IMR-90 (cell line): ENCODE data around the gene TNFRSF1A. TPM values are rescaled to one million over a fixed set of nuclear protein-coding genes. Genes with fewer than 3 reads are reported as not detected.

Experiments
- ATAC-seq: fragments of 200-7000 bp; cut with Tn5 transposase; 2 replicates; pipeline ENCODE4 v1.9.1; 2020; ENCODE audit warnings: low read depth, mild to moderate bottlenecking, moderate library complexity
- BruUV-seq: library from RNA; stranded (reverse); fragments of 400-500 nt; replicated peaks from 2 replicates; lab custom pipeline; 2021; lab: Mats Ljungman, UMichigan
- CTCF ChIA-PET: fragments of 300-600 bp; formaldehyde crosslinking; extraction: SDS; loops from one replicate; lab custom pipeline; 2021; ENCODE audit warnings: antibody characterized with exemption; lab: Yijun Ruan, JAX
- POLR2A ChIA-PET: fragments of 300-600 bp; sonication (Branson Sonifier 250); formaldehyde crosslinking; loops from one replicate; lab custom pipeline; 2022; ENCODE audit warnings: antibody characterized with exemption; ENCODE audit not compliant: unreplicated experiment; lab: Charles Lee
- DNase-seq: peaks from one replicate; pipeline ENCODE4 v3.0.0; 2013
- H2AFZ ChIP-seq: replicated peaks from 2 replicates; pipeline ENCODE3; 2013; ENCODE audit warnings: low read length, mild to moderate bottlenecking; ENCODE audit not compliant: poor library complexity
- H2AK5ac ChIP-seq: 2 replicates; pipeline ENCODE4 v1.6.1; 2013; ENCODE audit warnings: low read depth, low read length, inconsistent platforms
- H2AK9ac ChIP-seq: replicated peaks from 2 replicates; pipeline ENCODE3; 2013; ENCODE audit warnings: mild to moderate bottlenecking, low read depth, low read length, moderate library complexity; ENCODE audit not compliant: poor library complexity
- H2BK120ac ChIP-seq: 2 replicates; pipeline ENCODE4 v1.6.1; 2013; ENCODE audit warnings: low read depth, low read length, inconsistent platforms
- H2BK15ac ChIP-seq: 3 replicates; pipeline ENCODE4 v1.6.1; 2013; ENCODE audit warnings: low read depth, low read length, inconsistent platforms
- H2BK20ac ChIP-seq: 2 replicates; pipeline ENCODE4 v1.6.1; 2013; ENCODE audit warnings: low read depth, mild to moderate bottlenecking, inconsistent platforms, low read length, moderate library complexity
- H2BK5ac ChIP-seq: 2 replicates; pipeline ENCODE4 v1.6.1; 2013; ENCODE audit warnings: mild to moderate bottlenecking, low read depth, low read length, inconsistent platforms; ENCODE audit not compliant: poor library complexity, severe bottlenecking
- H3K14ac ChIP-seq: replicated peaks from 2 replicates; pipeline ENCODE4 v1.6.1; 2013; ENCODE audit warnings: low read depth, low read length, inconsistent platforms
- H3K18ac ChIP-seq: 2 replicates; pipeline ENCODE4 v1.6.1; 2013; ENCODE audit warnings: low read depth, low read length, control low read depth
- H3K23ac ChIP-seq: 2 replicates; pipeline ENCODE4 v1.6.1; 2013; ENCODE audit warnings: low read depth, low read length, inconsistent platforms
- H3K27ac ChIP-seq: 2 replicates; pipeline ENCODE4 v1.5.1; 2013; ENCODE audit warnings: mild to moderate bottlenecking, control low read depth, low read length; ENCODE audit not compliant: insufficient read depth
- H3K27me3 ChIP-seq: 2 replicates; pipeline ENCODE4 v1.6.1; 2013; ENCODE audit warnings: low read length; ENCODE audit not compliant: control insufficient read depth, insufficient read depth
- H3K36me3 ChIP-seq: 2 replicates; pipeline ENCODE4 v1.6.1; 2013; ENCODE audit warnings: low read length, mixed read lengths; ENCODE audit not compliant: control insufficient read depth, insufficient read depth
- H3K4ac ChIP-seq: 2 replicates; pipeline ENCODE4 v1.6.1; 2013; ENCODE audit warnings: low read depth, low read length, inconsistent platforms
- H3K4me1 ChIP-seq: 2 replicates; pipeline ENCODE4 v1.6.1; 2013; ENCODE audit warnings: low read length, mixed read lengths; ENCODE audit not compliant: control insufficient read depth, insufficient read depth
- H3K4me2 ChIP-seq: 2 replicates; pipeline ENCODE4 v1.6.1; 2013; ENCODE audit warnings: low read depth, mild to moderate bottlenecking, control low read depth, low read length, moderate library complexity
- H3K4me3 ChIP-seq: 2 replicates; pipeline ENCODE4 v1.5.1; 2013; ENCODE audit warnings: low read depth, mild to moderate bottlenecking, control low read depth, low read length, moderate library complexity; ENCODE audit not compliant: insufficient read depth
- H3K56ac ChIP-seq: 2 replicates; pipeline ENCODE4 v1.6.1; 2013; ENCODE audit warnings: low read length, inconsistent platforms; ENCODE audit not compliant: insufficient read depth; ENCODE audit errors: extremely low read depth
- H3K79me1 ChIP-seq, 2 experiments: 2 replicates each; pipeline ENCODE4 v1.6.1; 2013; ENCODE audit warnings: low read length in 2 of 2, inconsistent platforms in 1 of 2, low read depth in 1 of 2
- H3K9ac ChIP-seq: 2 replicates; pipeline ENCODE4 v1.6.1; 2013; ENCODE audit warnings: low read depth, low read length, control low read depth
- H3K9me1 ChIP-seq: 2 replicates; pipeline ENCODE4 v1.6.1; 2013; ENCODE audit warnings: low read length, inconsistent platforms; ENCODE audit not compliant: insufficient read depth
- H3K9me3 ChIP-seq: 2 replicates; pipeline ENCODE4 v1.6.1; 2013; ENCODE audit warnings: low read length; ENCODE audit not compliant: control insufficient read depth, insufficient read depth
- H4K20me1 ChIP-seq: 2 replicates; pipeline ENCODE4 v1.6.1; 2013; ENCODE audit warnings: low read length, inconsistent platforms; ENCODE audit not compliant: insufficient read depth
- H4K5ac ChIP-seq: 2 replicates; pipeline ENCODE4 v1.6.1; 2013; ENCODE audit warnings: mild to moderate bottlenecking, low read depth, low read length, control low read depth
- H4K8ac ChIP-seq, 2 experiments: 2 replicates each; pipeline ENCODE4 v1.6.1; 2013; ENCODE audit warnings: low read depth in 2 of 2, low read length in 2 of 2, control low read depth in 1 of 2, inconsistent platforms in 1 of 2
- H4K91ac ChIP-seq: 2 replicates; pipeline ENCODE4 v1.6.1; 2013; ENCODE audit warnings: low read depth, low read length, inconsistent platforms; ENCODE audit not compliant: insufficient read depth
- BHLHE40 ChIP-seq: fragments of 150-350 bp; IDR thresholded peaks from 2 replicates; pipeline ENCODE4 v1.6.1; 2016; ENCODE audit warnings: mild to moderate bottlenecking, low read depth, low read length
- CEBPB ChIP-seq: IDR thresholded peaks from 2 replicates; pipeline ENCODE4 v1.6.1; 2012; ENCODE audit warnings: low read depth, low read length, improper control_type of control experiment
- CHD1 ChIP-seq: IDR thresholded peaks from 2 replicates; pipeline ENCODE4 v1.6.1; 2012; ENCODE audit warnings: low read depth, low read length, improper control_type of control experiment
- FOS ChIP-seq: fragments of 150-350 bp; IDR thresholded peaks from 2 replicates; pipeline ENCODE4 v1.6.1; 2016; ENCODE audit warnings: low read depth, low read length
- MAZ ChIP-seq: IDR thresholded peaks from 2 replicates; pipeline ENCODE4 v1.6.1; 2012; ENCODE audit warnings: low read depth, mild to moderate bottlenecking, low read length, improper control_type of control experiment, moderate library complexity, borderline replicate concordance
- MXI1 ChIP-seq: IDR thresholded peaks from 2 replicates; pipeline ENCODE4 v1.6.1; 2012; ENCODE audit warnings: low read depth, mild to moderate bottlenecking, low read length, moderate library complexity, borderline replicate concordance
- NFE2L2 ChIP-seq: fragments of 150-350 bp; IDR thresholded peaks from 2 replicates; pipeline ENCODE4 v1.6.1; 2016; ENCODE audit warnings: low read depth, mild to moderate bottlenecking, low read length
- POLR2A ChIP-seq: IDR thresholded peaks from 2 replicates; pipeline ENCODE4 v1.6.1; 2012; ENCODE audit warnings: mild to moderate bottlenecking, low read depth, low read length
- RCOR1 ChIP-seq: IDR thresholded peaks from 2 replicates; pipeline ENCODE4 v1.6.1; 2012; ENCODE audit warnings: mild to moderate bottlenecking, low read length, improper control_type of control experiment; ENCODE audit not compliant: insufficient replicate concordance
- RFX5 ChIP-seq: IDR thresholded peaks from 2 replicates; pipeline ENCODE4 v1.8.0; 2012; ENCODE audit warnings: low read depth, mild to moderate bottlenecking, low read length, moderate library complexity
- SMC3 ChIP-seq: fragments of 150-350 bp; IDR thresholded peaks from 2 replicates; pipeline ENCODE4 v1.6.1; 2016; ENCODE audit warnings: low read depth, mild to moderate bottlenecking, antibody characterized with exemption, low read length, moderate library complexity
- WGBS, 2 experiments: methylation state at CpG; one replicate each; pipeline versions ENCODE4 v1.1.5 to v1.1.7; 2013; ENCODE audit warnings: missing lambda C conversion rate in 2 of 2; ENCODE audit not compliant: insufficient read length in 1 of 2; ENCODE audit errors: extremely low coverage in 2 of 2; 5-methylcytosine and 5-hydroxymethylcytosine counted together
- dilution Hi-C: fragments of 300-500 bp; cut with HindIII; formaldehyde crosslinking; loops from one replicate; pipeline ENCODE4 v1.14.3; 2018; ENCODE audit warnings: low sequenced_read_pairs; ENCODE audit not compliant: unreplicated experiment
- in situ Hi-C: fragments of 300-500 bp; cut with MboI; formaldehyde crosslinking; loops from 3 replicates; pipeline ENCODE4 v1.14.3; 2019; ENCODE audit warnings: low sequenced_read_pairs, inconsistent platforms, mixed read lengths
- intact Hi-C: fragments of 100-400 bp; cut with micrococcal nuclease; formaldehyde crosslinking; loops from 2 replicates; pipeline ENCODE4 v1.10.0; 2022
- polyA plus RNA-seq, 3 experiments: library from polyadenylated mRNA; depleted of rRNA; stranded (reverse); fragments of >200 nt; gene quantifications; 2 replicates each; pipeline ENCODE4 v1.2.3, GENCODE V29; 2012; ENCODE audit warnings: low replicate concordance in 1 of 3
- total RNA-seq: library from RNA; depleted of rRNA; stranded (reverse); fragments of >200 nt; gene quantifications from 2 replicates; pipeline ENCODE4 v1.2.3, GENCODE V29; 2012
- TF ChIP-seq, protein P1 (sequence below): fragments of 150-350 bp; IDR thresholded peaks from 2 replicates; pipeline ENCODE4 v1.6.1; 2016; ENCODE audit warnings: low read depth, mild to moderate bottlenecking, low read length, moderate library complexity, borderline replicate concordance
- TF ChIP-seq, protein P2 (sequence below): fragments of 150-350 bp; IDR thresholded peaks from 2 replicates; pipeline ENCODE4 v1.6.1; 2017; ENCODE audit warnings: mild to moderate bottlenecking, antibody characterized with exemption, low read length, low read depth
- TF ChIP-seq, protein P3 (sequence below): conservative IDR thresholded peaks from 2 replicates; pipeline ENCODE4 v1.5.1; 2012; ENCODE audit warnings: mild to moderate bottlenecking, low read depth, low read length, improper control_type of control experiment

Gene TNFRSF1A
- total and polyA plus RNA-seq, 2 of the 4 experiments (the other 2 are of a cell fraction), result 79.6 to 136 TPM

DNA sequence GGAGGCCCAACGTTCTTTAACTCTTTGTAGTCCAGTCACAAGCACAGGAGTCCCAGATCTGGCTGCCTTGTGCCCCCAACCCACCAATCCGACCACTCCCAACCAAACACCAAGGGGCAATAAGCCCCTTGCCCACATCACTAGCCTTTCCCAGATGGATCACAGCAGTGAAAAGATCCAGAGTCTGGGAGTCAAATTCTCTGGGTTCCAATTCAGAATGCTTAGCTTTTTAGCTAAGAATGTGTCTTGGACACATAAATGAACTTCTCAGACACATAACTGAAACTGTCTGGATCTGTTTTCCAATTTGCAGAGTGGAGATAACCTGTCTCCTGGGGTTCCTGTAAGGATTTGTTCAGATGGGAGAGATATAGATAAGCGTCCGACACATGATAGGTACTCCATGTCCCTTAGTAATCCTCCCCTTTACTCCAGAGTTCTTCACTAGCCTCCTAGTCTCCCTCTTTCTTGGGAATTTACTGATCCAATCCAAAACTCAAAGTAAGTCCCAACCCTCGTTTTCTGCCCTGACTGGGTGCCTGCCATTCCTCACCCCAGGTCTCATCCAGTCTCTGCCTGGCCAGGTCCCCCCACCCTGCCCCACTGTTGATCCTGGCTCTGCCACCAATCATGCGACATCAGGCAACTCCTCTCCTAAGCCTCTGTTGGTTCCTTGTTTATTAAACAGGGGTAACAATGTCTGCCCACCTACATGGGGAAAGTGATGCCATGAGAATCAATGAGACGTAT is 439 bp upstream of the TNFRSF1A start:
- Histone ChIP-seq H3K9me1 (peaks cover 50% of the 10 kb centered on the region), H2BK5ac (peak overlapping the region; percentile 87), H4K8ac (peak overlapping the region; percentile 94 to 99), H3K9ac (peak overlapping the region; percentile 99; the same call in 1 of the 2 replicates), H2BK20ac (peak overlapping the region; percentile 98), H3K18ac (peak overlapping the region; percentile 63), H3K4ac (peak overlapping the region; percentile 97), H3K4me1 (peaks cover 39% of the 10 kb centered on the region), H3K23ac (peak overlapping the region; percentile 89), H3K56ac (peak overlapping the region; percentile 90), H3K27ac (peak overlapping the region; percentile 98), H3K79me1 (peaks cover 6 to 58% of the 10 kb centered on the region in 2 experiments; a peak in 2 of 4 replicates), H2AFZ (peak overlapping the region; percentile 91), H3K36me3 (peaks cover 15% of the 10 kb centered on the region; the same call in 1 of the 2 replicates), H4K91ac (peak overlapping the region; percentile 94), H3K14ac (peak overlapping the region; percentile 96), H3K27me3 (no peaks in the 10 kb centered on the region), H3K4me3 (no peak overlapping the region; the same call in 1 of the 2 replicates), H3K4me2 (peak overlapping the region; percentile 69), H2AK5ac (peak overlapping the region; percentile 97), H2BK120ac (peak overlapping the region; percentile 97), H2AK9ac (peak overlapping the region; percentile 81), H4K20me1 (peaks cover 38% of the 10 kb centered on the region), H2BK15ac (peak overlapping the region; percentile 99; the same call in 2 of the 3 replicates), H3K9me3 (no peaks in the 10 kb centered on the region), H4K5ac (peak overlapping the region; percentile 71)
- no CpG with 5 or more reads among the region's 7 CpGs for WGBS, 2 experiments
- ChIA-PET POLR2A (interaction anchor here (0.6 kb wide), 1 partner anchor 192 kb away, joined by 11 read pairs; the partner anchor contains the start of gene GAPDH), CTCF (interaction anchor here (1.2 kb wide), 1 partner anchor 16 kb away, joined by 4 read pairs; no protein-coding TSS in a partner anchor)
- DNase-seq, result no peak
- in situ Hi-C loops (no loop called here), dilution Hi-C loops (no loop called here), intact Hi-C loops (no loop called here)
- no peak for ATAC-seq
- no TSS peak for BruUV-seq
- TF ChIP-seq, protein P1, sequence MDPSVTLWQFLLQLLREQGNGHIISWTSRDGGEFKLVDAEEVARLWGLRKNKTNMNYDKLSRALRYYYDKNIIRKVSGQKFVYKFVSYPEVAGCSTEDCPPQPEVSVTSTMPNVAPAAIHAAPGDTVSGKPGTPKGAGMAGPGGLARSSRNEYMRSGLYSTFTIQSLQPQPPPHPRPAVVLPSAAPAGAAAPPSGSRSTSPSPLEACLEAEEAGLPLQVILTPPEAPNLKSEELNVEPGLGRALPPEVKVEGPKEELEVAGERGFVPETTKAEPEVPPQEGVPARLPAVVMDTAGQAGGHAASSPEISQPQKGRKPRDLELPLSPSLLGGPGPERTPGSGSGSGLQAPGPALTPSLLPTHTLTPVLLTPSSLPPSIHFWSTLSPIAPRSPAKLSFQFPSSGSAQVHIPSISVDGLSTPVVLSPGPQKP, result no peak
- TF ChIP-seq, protein P2, sequence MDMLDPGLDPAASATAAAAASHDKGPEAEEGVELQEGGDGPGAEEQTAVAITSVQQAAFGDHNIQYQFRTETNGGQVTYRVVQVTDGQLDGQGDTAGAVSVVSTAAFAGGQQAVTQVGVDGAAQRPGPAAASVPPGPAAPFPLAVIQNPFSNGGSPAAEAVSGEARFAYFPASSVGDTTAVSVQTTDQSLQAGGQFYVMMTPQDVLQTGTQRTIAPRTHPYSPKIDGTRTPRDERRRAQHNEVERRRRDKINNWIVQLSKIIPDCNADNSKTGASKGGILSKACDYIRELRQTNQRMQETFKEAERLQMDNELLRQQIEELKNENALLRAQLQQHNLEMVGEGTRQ, result no peak
- TF ChIP-seq CHD1 (no peak), RFX5 (no peak), MAZ (no peak), MXI1 (no peak), NFE2L2 (no peak), FOS (no peak), CEBPB (no peak), BHLHE40 (no peak), RCOR1 (no peak), SMC3 (no peak), POLR2A (no peak)
- TF ChIP-seq, protein P3, sequence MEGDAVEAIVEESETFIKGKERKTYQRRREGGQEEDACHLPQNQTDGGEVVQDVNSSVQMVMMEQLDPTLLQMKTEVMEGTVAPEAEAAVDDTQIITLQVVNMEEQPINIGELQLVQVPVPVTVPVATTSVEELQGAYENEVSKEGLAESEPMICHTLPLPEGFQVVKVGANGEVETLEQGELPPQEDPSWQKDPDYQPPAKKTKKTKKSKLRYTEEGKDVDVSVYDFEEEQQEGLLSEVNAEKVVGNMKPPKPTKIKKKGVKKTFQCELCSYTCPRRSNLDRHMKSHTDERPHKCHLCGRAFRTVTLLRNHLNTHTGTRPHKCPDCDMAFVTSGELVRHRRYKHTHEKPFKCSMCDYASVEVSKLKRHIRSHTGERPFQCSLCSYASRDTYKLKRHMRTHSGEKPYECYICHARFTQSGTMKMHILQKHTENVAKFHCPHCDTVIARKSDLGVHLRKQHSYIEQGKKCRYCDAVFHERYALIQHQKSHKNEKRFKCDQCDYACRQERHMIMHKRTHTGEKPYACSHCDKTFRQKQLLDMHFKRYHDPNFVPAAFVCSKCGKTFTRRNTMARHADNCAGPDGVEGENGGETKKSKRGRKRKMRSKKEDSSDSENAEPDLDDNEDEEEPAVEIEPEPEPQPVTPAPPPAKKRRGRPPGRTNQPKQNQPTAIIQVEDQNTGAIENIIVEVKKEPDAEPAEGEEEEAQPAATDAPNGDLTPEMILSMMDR, result no peak
